ENCODE data around the gene SPG11.
"Not testable (repeated sequence)": the region's sequence is repeated elsewhere in the genome, so short reads cannot be mapped to it uniquely, and the experiment has no call there.

Gene SPG11

GRCh38 chr15:44574734-44575133 is 88.7 kb downstream of the SPG11 start:
- no peak overlapping the region for H3K4me3 ChIP-seq
- TF ChIP-seq CTCF (IDR thresholded peaks at IDR 0.05): no peak
- DNase-seq (ENCODE audit: low spot score): no peak
- no peak overlapping the region for H3K27ac ChIP-seq

GRCh38 chr15:44573386-44573785 is 90.1 kb downstream of the SPG11 start:
- no peak overlapping the region for H3K27ac ChIP-seq
- no peak for DNase-seq (ENCODE audit: low spot score)
- no peak for TF ChIP-seq CTCF (IDR thresholded peaks at IDR 0.05)

GRCh38 chr15:44570361-44570760 is 93.1 kb downstream of the SPG11 start:
- no peak for TF ChIP-seq CTCF (IDR thresholded peaks at IDR 0.05)
- no peak overlapping the region for H3K4me3 ChIP-seq
- H3K27ac ChIP-seq: no peak overlapping the region
- DNase-seq (ENCODE audit: low spot score): no peak

More at GRCh38 chr15:44573386-44573785, 90.1 kb downstream of the SPG11 start:
- no peak overlapping the region for H3K4me3 ChIP-seq

GRCh38 chr15:44569316-44569715 is 94.1 kb downstream of the SPG11 start:
- DNase-seq (ENCODE audit: low spot score): no peak
- Histone ChIP-seq H3K4me3 (no peak overlapping the region), H3K27ac (no peak overlapping the region)
- no peak for TF ChIP-seq CTCF (IDR thresholded peaks at IDR 0.05)

- DNase-seq (ENCODE audit: low spot score): no peak
- Histone ChIP-seq H3K27ac (no peak overlapping the region), H3K4me3 (no peak overlapping the region)
- TF ChIP-seq CTCF (IDR thresholded peaks at IDR 0.05): no peak
Measured at GRCh38 chr15:44568338-44568737, 95.1 kb downstream of the SPG11 start.

- no peak overlapping the region for H3K27ac ChIP-seq
- no peak overlapping the region for H3K4me3 ChIP-seq
- no peak for DNase-seq (ENCODE audit: low spot score)
- no peak for TF ChIP-seq CTCF (IDR thresholded peaks at IDR 0.05)
Measured at GRCh38 chr15:44566155-44566540, 97.3 kb downstream of the SPG11 start.

GRCh38 chr15:44565387-44566154 is 97.9 kb downstream of the SPG11 start:
- no peak for TF ChIP-seq CTCF (IDR thresholded peaks at IDR 0.05)
- no peak for DNase-seq (ENCODE audit: low spot score)
- H3K27ac ChIP-seq: no peak overlapping the region

GRCh38 chr15:44560926-44561325 is 102.5 kb downstream of the SPG11 start:
- DNase-seq (ENCODE audit: low spot score); H3K4me3 ChIP-seq; H3K27ac ChIP-seq: not testable (repeated sequence)

More at GRCh38 chr15:44565387-44566154, 97.9 kb downstream of the SPG11 start:
- no peak overlapping the region for H3K4me3 ChIP-seq
